ENCODE data around the gene CCDC184.

GRCh38 chr12:48151103-48151771 is 32.2 kb upstream of the CCDC184 start:
- TF ChIP-seq CTCF (IDR thresholded peaks at IDR 0.05; ENCODE audit: poor library complexity), result no peak
- TF ChIP-seq EZH2phosphoT487 (IDR thresholded peaks at IDR 0.05; ENCODE audit: low read depth, severe bottlenecking, unreplicated experiment), result no peak
- no peak for TF ChIP-seq EZH2 (IDR thresholded peaks at IDR 0.05; ENCODE audit: borderline replicate concordance)
